SK-N-SH (cell line): ENCODE measurements around the gene SLC37A3. TPM values are rescaled to one million over a fixed set of nuclear protein-coding genes. Genes with fewer than 3 reads are reported as not detected.

ENCODE experiments used
- CTCF ChIA-PET: fragments of 300-600, 350-600 bp; formaldehyde crosslinking; extraction: SDS; loops from one replicate; lab custom pipeline; 2021; lab: Yijun Ruan, JAX
- POLR2A ChIA-PET: fragments of 350-600 bp; sonication (Branson Sonifier 250); formaldehyde crosslinking; extraction: SDS; loops from one replicate; lab custom pipeline; 2020; ENCODE audit warnings: antibody characterized with exemption, inconsistent platforms; lab: Yijun Ruan, JAX
- DNase-seq: peaks from one replicate; pipeline ENCODE4 v3.0.0; 2012
- H2AFZ ChIP-seq: fragments of 200-600 bp; sonication (generic); 2 replicates; pipeline ENCODE4 v1.8.1; 2016; ENCODE audit warnings: antibody characterized with exemption, mild to moderate bottlenecking, low read depth
- H3F3A ChIP-seq: fragments of 200-600 bp; sonication (generic); replicated peaks from 2 replicates; pipeline ENCODE3; 2016; ENCODE audit warnings: antibody characterized with exemption, mild to moderate bottlenecking; ENCODE audit not compliant: insufficient read depth
- H3K27ac ChIP-seq, 2 experiments: fragments of 200-500 bp in 1 of 2; fragments of 200-600 bp in 1 of 2; sonication (Bioruptor generic) in 1 of 2; sonication (generic), shearing (Covaris generic) in 1 of 2; 2 replicates each; pipeline versions ENCODE4 v1.5.1 to v1.6.1; 2014 to 2016; ENCODE audit warnings: low read depth in 2 of 2, inconsistent platforms in 1 of 2, low read length in 1 of 2, mild to moderate bottlenecking in 1 of 2, mixed read lengths in 1 of 2
- H3K27me3 ChIP-seq: fragments of 200-600 bp; sonication (generic), shearing (Covaris generic); 2 replicates; pipeline ENCODE4 v1.6.1; 2016; ENCODE audit warnings: mixed run types; ENCODE audit not compliant: insufficient read depth
- H3K36me3 ChIP-seq, 2 experiments: fragments of 200-500 bp in 1 of 2; fragments of 200-600 bp in 1 of 2; sonication (Bioruptor generic) in 1 of 2; sonication (generic) in 1 of 2; replicated peaks in 1 of 2; 2 replicates each; pipeline versions ENCODE3 to v1.5.1; 2014 to 2016; ENCODE audit warnings: low read length in 1 of 2, mild to moderate bottlenecking in 1 of 2; ENCODE audit not compliant: insufficient read depth in 2 of 2, control insufficient read depth in 1 of 2
- H3K4me1 ChIP-seq, 2 experiments: fragments of 200-500 bp in 1 of 2; fragments of 200-600 bp in 1 of 2; sonication (Bioruptor generic) in 1 of 2; sonication (generic), shearing (Covaris generic) in 1 of 2; 2 replicates each; pipeline versions ENCODE4 v1.5.1 to v1.6.1; 2014 to 2016; ENCODE audit warnings: low read depth in 1 of 2, low read length in 1 of 2, mixed run types in 1 of 2; ENCODE audit not compliant: insufficient read depth in 2 of 2, control insufficient read depth in 1 of 2
- H3K4me2 ChIP-seq: fragments of 200-600 bp; sonication (generic), shearing (Covaris generic); 2 replicates; pipeline ENCODE4 v1.6.1; 2017; ENCODE audit warnings: mixed run types
- H3K4me3 ChIP-seq, 2 experiments: fragments of 200-500 bp in 1 of 2; fragments of 200-600 bp in 1 of 2; sonication (Bioruptor generic) in 1 of 2; sonication (generic), shearing (Covaris generic) in 1 of 2; 2 replicates each; pipeline versions ENCODE4 v1.5.1 to v1.8.1; 2014 to 2016; ENCODE audit warnings: low read depth in 2 of 2, inconsistent platforms in 1 of 2, low read length in 1 of 2, mild to moderate bottlenecking in 1 of 2, mixed read lengths in 1 of 2, moderate library complexity in 1 of 2
- H3K79me2 ChIP-seq: fragments of 200-600 bp; sonication (generic); 2 replicates; pipeline ENCODE4 v1.8.1; 2017; ENCODE audit warnings: mild to moderate bottlenecking; ENCODE audit not compliant: insufficient read depth
- H3K9ac ChIP-seq: fragments of 200-600 bp; sonication (generic); 2 replicates; pipeline ENCODE4 v1.6.1; 2017; ENCODE audit warnings: mixed run types
- H3K9me2 ChIP-seq: fragments of 200-600 bp; sonication (generic); 2 replicates; pipeline ENCODE4 v1.6.1; 2017; ENCODE audit warnings: mixed run types
- H3K9me3 ChIP-seq: fragments of 200-600 bp; sonication (generic); 2 replicates; pipeline ENCODE4 v1.6.1; 2017; ENCODE audit warnings: mixed run types, mild to moderate bottlenecking, moderate library complexity
- H4K20me1 ChIP-seq: fragments of 200-600 bp; sonication (generic); 2 replicates; pipeline ENCODE4 v1.6.1; 2017; ENCODE audit warnings: mild to moderate bottlenecking, mixed run types; ENCODE audit not compliant: insufficient read depth
- FOXM1 ChIP-seq: IDR thresholded peaks from 2 replicates; pipeline ENCODE4 v1.4.0; 2012; ENCODE audit warnings: low read depth, mild to moderate bottlenecking
- GATA2 ChIP-seq: sonication (generic); formaldehyde crosslinking; IDR thresholded peaks from 2 replicates; pipeline ENCODE4 v1.5.0; 2020; ENCODE audit warnings: mild to moderate bottlenecking, missing genetic modification reagents
- JUND ChIP-seq: IDR thresholded peaks from 2 replicates; pipeline ENCODE4 v1.4.0; 2012
- POLR2AphosphoS5 ChIP-seq: IDR thresholded peaks from 2 replicates; pipeline ENCODE4 v1.6.1; 2012; ENCODE audit warnings: low read depth, low read length
- RAD21 ChIP-seq: IDR thresholded peaks from 2 replicates; pipeline ENCODE4 v1.6.1; 2012; ENCODE audit warnings: mild to moderate bottlenecking, low read length
- RXRA ChIP-seq: IDR thresholded peaks from 2 replicates; pipeline ENCODE4 v1.4.0; 2012; ENCODE audit warnings: low read depth, mild to moderate bottlenecking, borderline replicate concordance
- SMC3 ChIP-seq: IDR thresholded peaks from 2 replicates; pipeline ENCODE4 v1.6.1; 2012; ENCODE audit warnings: low read depth, low read length, improper control_type of control experiment
- WGBS: methylation state at CpG from one replicate; pipeline ENCODE4 v1.1.6; 2017; ENCODE audit warnings: low lambda C conversion rate; 5-methylcytosine and 5-hydroxymethylcytosine counted together
- polyA plus RNA-seq, 3 experiments: library from polyadenylated mRNA; depleted of rRNA; stranded (reverse); fragments of >200 nt; gene quantifications; 2 replicates each; pipeline ENCODE4 v1.2.3, GENCODE V29; 2012
- TF ChIP-seq, protein P1 (sequence below): fragments of 150-350 bp; IDR thresholded peaks from 2 replicates; pipeline ENCODE4 v1.6.1; 2017; ENCODE audit warnings: antibody characterized with exemption, low read length, low read depth, borderline replicate concordance
- TF ChIP-seq, protein P2 (sequence below): fragments of 200-600 bp; sonication (generic); IDR thresholded peaks from 2 replicates; pipeline ENCODE4 v1.6.1; 2017; ENCODE audit warnings: antibody characterized with exemption, mild to moderate bottlenecking, moderate library complexity
- TF ChIP-seq, protein P3 (sequence below): IDR thresholded peaks from 2 replicates; pipeline ENCODE4 v1.6.1; 2012; ENCODE audit warnings: mild to moderate bottlenecking, low read depth, low read length, moderate library complexity

Gene SLC37A3
- polyA plus RNA-seq, 1 of the 3 experiments (the other 2 are of a cell fraction) = 53.3 TPM

DNA sequence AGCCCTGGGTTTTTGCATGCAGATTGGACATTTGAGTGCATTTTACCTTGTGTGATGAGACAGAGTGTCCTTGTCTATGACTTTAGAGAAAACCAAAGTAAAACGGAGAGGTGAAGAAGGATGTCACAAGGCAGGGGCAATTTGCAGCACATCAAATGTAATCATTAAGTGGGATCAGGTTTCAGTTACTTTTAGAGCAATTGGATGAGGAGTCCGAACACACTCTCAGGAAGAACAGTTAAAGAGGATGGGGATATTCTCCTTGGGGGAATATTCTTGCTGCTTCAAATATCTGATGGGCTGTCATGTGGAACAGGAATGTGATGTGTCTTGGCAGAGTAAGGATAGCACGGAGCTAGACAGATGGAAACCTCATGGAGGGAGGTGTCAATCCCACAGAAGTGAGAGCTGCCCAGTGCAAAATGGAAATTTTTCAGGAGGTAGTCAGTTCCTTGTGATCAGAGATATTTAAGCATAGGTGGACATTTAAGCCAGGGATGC, 6.3 kb upstream of the SLC37A3 start:
- no peak overlapping the region for H3K27ac ChIP-seq
- H3K4me3 ChIP-seq = no peak overlapping the region
- 46% methylated on average over 3 of the region's 3 CpGs for WGBS
- no peaks in the 10 kb centered on the region for H3K9me3 ChIP-seq
- no peaks in the 10 kb centered on the region for H3K79me2 ChIP-seq
- H2AFZ ChIP-seq = no peak overlapping the region
- H3F3A ChIP-seq = peaks cover 4% of the 10 kb centered on the region
- H4K20me1 ChIP-seq = no peaks in the 10 kb centered on the region
- peaks cover 21% of the 10 kb centered on the region for H3K27me3 ChIP-seq
- no peaks in the 10 kb centered on the region for H3K36me3 ChIP-seq
- DNase-seq = no peak
- CTCF ChIA-PET = interaction anchor here (1.0 kb wide), 1 partner anchor 79 kb away, joined by 3 read pairs; no protein-coding TSS in a partner anchor
- POLR2A ChIA-PET = no interaction called here
- TF ChIP-seq GATA2 = no peak
- TF ChIP-seq FOXM1 = no peak
- TF ChIP-seq SMC3 = no peak
- TF ChIP-seq RXRA = no peak
- TF ChIP-seq RAD21 = no peak
- TF ChIP-seq, protein P1, sequence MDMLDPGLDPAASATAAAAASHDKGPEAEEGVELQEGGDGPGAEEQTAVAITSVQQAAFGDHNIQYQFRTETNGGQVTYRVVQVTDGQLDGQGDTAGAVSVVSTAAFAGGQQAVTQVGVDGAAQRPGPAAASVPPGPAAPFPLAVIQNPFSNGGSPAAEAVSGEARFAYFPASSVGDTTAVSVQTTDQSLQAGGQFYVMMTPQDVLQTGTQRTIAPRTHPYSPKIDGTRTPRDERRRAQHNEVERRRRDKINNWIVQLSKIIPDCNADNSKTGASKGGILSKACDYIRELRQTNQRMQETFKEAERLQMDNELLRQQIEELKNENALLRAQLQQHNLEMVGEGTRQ = no peak
- TF ChIP-seq, protein P2, sequence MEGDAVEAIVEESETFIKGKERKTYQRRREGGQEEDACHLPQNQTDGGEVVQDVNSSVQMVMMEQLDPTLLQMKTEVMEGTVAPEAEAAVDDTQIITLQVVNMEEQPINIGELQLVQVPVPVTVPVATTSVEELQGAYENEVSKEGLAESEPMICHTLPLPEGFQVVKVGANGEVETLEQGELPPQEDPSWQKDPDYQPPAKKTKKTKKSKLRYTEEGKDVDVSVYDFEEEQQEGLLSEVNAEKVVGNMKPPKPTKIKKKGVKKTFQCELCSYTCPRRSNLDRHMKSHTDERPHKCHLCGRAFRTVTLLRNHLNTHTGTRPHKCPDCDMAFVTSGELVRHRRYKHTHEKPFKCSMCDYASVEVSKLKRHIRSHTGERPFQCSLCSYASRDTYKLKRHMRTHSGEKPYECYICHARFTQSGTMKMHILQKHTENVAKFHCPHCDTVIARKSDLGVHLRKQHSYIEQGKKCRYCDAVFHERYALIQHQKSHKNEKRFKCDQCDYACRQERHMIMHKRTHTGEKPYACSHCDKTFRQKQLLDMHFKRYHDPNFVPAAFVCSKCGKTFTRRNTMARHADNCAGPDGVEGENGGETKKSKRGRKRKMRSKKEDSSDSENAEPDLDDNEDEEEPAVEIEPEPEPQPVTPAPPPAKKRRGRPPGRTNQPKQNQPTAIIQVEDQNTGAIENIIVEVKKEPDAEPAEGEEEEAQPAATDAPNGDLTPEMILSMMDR = no peak
- H3K4me1 ChIP-seq = no peaks in the 10 kb centered on the region
- no peaks in the 10 kb centered on the region for H3K9me2 ChIP-seq
- no peak overlapping the region for H3K9ac ChIP-seq
- H3K4me2 ChIP-seq = no peak overlapping the region

DNA sequence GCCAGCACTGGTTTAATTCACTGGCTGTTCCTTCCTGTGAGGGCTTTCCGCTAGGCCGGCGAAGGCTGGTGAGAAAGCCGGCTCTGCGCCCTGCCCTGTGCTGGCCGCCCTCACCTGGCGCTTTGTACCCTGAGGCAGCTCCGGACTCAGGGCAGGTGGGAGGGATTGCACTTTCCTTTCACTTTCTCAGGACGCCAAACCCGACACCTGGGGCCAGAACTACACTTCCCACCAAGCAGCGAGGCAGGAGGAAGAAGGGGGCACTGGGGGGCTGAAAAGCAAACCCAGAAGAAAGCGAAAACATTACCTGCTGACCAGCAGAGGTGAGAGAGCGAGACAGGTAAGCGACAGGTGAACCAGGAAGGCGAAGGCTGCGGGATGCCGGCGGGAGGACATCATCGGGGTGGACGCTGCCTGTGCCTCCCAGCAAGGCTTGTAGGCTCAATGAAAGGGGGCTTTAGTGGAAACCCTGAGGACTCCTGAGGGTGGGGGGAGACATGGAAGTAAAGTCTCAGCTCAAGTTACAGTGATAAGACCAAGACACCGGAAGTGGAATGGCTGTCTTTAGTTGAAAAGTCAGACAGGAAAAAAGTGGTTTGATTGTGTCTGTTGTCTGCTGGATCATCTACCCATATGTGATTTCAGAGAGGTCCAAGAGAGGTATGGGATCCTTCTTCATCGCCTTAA, 5.7 kb upstream of the SLC37A3 start, which contains the start of gene RAB19:
TSS of gene RAB19 (plus strand) at position 181 of the 687 bp plus-strand sequence. CDS start 3,589 bp downstream, outside the sequence.
- Histone ChIP-seq H2AFZ (no peak within 1 kb of the TSS), H3K4me3 (no peak within 1 kb of the TSS), H3K79me2 (no peaks in the 10 kb centered on the region), H3K36me3 (no peaks in the 10 kb centered on the region), H3K4me1 (no peaks in the 10 kb centered on the region), H3K9me3 (no peaks in the 10 kb centered on the region), H3K27ac (no peak within 1 kb of the TSS), H3K9me2 (no peaks in the 10 kb centered on the region), H3K9ac (no peak within 1 kb of the TSS), H3K4me2 (no peak within 1 kb of the TSS), H3F3A (peaks cover 4% of the 10 kb centered on the region), H4K20me1 (no peaks in the 10 kb centered on the region), H3K27me3 (peaks cover 23% of the 10 kb centered on the region)
- POLR2A ChIA-PET = no interaction called here
- CTCF ChIA-PET = interaction anchor here (1.0 to 1.3 kb wide), 2 partner anchors 10 to 78 kb away, joined by 3 read pairs; no protein-coding TSS in a partner anchor
- TF ChIP-seq POLR2AphosphoS5 (no peak), SMC3 (no peak), JUND (no peak), FOXM1 (no peak)
- TF ChIP-seq, protein P3, sequence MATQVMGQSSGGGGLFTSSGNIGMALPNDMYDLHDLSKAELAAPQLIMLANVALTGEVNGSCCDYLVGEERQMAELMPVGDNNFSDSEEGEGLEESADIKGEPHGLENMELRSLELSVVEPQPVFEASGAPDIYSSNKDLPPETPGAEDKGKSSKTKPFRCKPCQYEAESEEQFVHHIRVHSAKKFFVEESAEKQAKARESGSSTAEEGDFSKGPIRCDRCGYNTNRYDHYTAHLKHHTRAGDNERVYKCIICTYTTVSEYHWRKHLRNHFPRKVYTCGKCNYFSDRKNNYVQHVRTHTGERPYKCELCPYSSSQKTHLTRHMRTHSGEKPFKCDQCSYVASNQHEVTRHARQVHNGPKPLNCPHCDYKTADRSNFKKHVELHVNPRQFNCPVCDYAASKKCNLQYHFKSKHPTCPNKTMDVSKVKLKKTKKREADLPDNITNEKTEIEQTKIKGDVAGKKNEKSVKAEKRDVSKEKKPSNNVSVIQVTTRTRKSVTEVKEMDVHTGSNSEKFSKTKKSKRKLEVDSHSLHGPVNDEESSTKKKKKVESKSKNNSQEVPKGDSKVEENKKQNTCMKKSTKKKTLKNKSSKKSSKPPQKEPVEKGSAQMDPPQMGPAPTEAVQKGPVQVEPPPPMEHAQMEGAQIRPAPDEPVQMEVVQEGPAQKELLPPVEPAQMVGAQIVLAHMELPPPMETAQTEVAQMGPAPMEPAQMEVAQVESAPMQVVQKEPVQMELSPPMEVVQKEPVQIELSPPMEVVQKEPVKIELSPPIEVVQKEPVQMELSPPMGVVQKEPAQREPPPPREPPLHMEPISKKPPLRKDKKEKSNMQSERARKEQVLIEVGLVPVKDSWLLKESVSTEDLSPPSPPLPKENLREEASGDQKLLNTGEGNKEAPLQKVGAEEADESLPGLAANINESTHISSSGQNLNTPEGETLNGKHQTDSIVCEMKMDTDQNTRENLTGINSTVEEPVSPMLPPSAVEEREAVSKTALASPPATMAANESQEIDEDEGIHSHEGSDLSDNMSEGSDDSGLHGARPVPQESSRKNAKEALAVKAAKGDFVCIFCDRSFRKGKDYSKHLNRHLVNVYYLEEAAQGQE = no peak
- no peak for DNase-seq
- WGBS = 83% methylated on average over 22 of the region's 22 CpGs
